Measurements from ENCODE around the gene SRF. TPM values are rescaled to one million over a fixed set of nuclear protein-coding genes. Genes with fewer than 3 reads are reported as not detected.

Gene SRF
- total RNA-seq, 1 donor from 2014 or later, result 31.3 TPM

GRCh38 chr6:43125119-43125518 lies 46.0 kb upstream of the SRF start:
- peaks cover 9% of the 10 kb centered on the region for H3K27me3 Mint-ChIP-seq (ENCODE audit: unreplicated experiment)
- no peak for DNase-seq (ENCODE audit: low spot score)
- no peak for TF ChIP-seq CTCF (IDR thresholded peaks at IDR 0.05; ENCODE audit: unreplicated experiment)
- H3K9me3 Mint-ChIP-seq (ENCODE audit: unreplicated experiment), result no peaks in the 10 kb centered on the region
- no peak overlapping the region for H3K27ac Mint-ChIP-seq (ENCODE audit: unreplicated experiment)
- peaks cover 12% of the 10 kb centered on the region for H3K4me1 Mint-ChIP-seq (ENCODE audit: unreplicated experiment)
- H3K36me3 Mint-ChIP-seq (ENCODE audit: low read depth, unreplicated experiment), result peaks cover 7% of the 10 kb centered on the region
- no peak overlapping the region for H3K4me3 Mint-ChIP-seq (ENCODE audit: unreplicated experiment)

GRCh38 chr6:43125555-43125954 lies 45.5 kb upstream of the SRF start:
- H3K27ac Mint-ChIP-seq (ENCODE audit: unreplicated experiment), result no peak overlapping the region
- no peak for DNase-seq (ENCODE audit: low spot score)
- no peak overlapping the region for H3K4me3 Mint-ChIP-seq (ENCODE audit: unreplicated experiment)
- no peak for TF ChIP-seq CTCF (IDR thresholded peaks at IDR 0.05; ENCODE audit: unreplicated experiment)
- H3K4me1 Mint-ChIP-seq (ENCODE audit: unreplicated experiment), result peaks cover 12% of the 10 kb centered on the region
- peaks cover 8% of the 10 kb centered on the region for H3K36me3 Mint-ChIP-seq (ENCODE audit: low read depth, unreplicated experiment)
- no peaks in the 10 kb centered on the region for H3K9me3 Mint-ChIP-seq (ENCODE audit: unreplicated experiment)
- H3K27me3 Mint-ChIP-seq (ENCODE audit: unreplicated experiment), result peaks cover 9% of the 10 kb centered on the region

- H3K9me3 Mint-ChIP-seq (ENCODE audit: unreplicated experiment), result no peaks in the 10 kb centered on the region
- TF ChIP-seq CTCF (IDR thresholded peaks at IDR 0.05; ENCODE audit: unreplicated experiment), result no peak
- no peak for DNase-seq (ENCODE audit: low spot score)
- H3K4me3 Mint-ChIP-seq (ENCODE audit: unreplicated experiment), result no peak overlapping the region
- peaks cover 11% of the 10 kb centered on the region for H3K27me3 Mint-ChIP-seq (ENCODE audit: unreplicated experiment)
- H3K36me3 Mint-ChIP-seq (ENCODE audit: low read depth, unreplicated experiment), result peaks cover 18% of the 10 kb centered on the region
- H3K4me1 Mint-ChIP-seq (ENCODE audit: unreplicated experiment), result peaks cover 12% of the 10 kb centered on the region
- H3K27ac Mint-ChIP-seq (ENCODE audit: unreplicated experiment), result peak overlapping the region; percentile 20
Measured at GRCh38 chr6:43127180-43127579, 43.9 kb upstream of the SRF start.

- no peak overlapping the region for H3K27ac Mint-ChIP-seq (ENCODE audit: unreplicated experiment)
- H3K4me1 Mint-ChIP-seq (ENCODE audit: unreplicated experiment), result peaks cover 9% of the 10 kb centered on the region
Measured at GRCh38 chr6:43127877-43128276, 43.2 kb upstream of the SRF start.

GRCh38 chr6:43128926-43129325 lies 42.1 kb upstream of the SRF start:
- peaks cover 6% of the 10 kb centered on the region for H3K27me3 Mint-ChIP-seq (ENCODE audit: unreplicated experiment)
- peaks cover 5% of the 10 kb centered on the region for H3K4me1 Mint-ChIP-seq (ENCODE audit: unreplicated experiment)
- no peaks in the 10 kb centered on the region for H3K9me3 Mint-ChIP-seq (ENCODE audit: unreplicated experiment)
- H3K27ac Mint-ChIP-seq (ENCODE audit: unreplicated experiment), result no peak overlapping the region
- H3K4me3 Mint-ChIP-seq (ENCODE audit: unreplicated experiment), result no peak overlapping the region
- no peak for DNase-seq (ENCODE audit: low spot score)
- TF ChIP-seq CTCF (IDR thresholded peaks at IDR 0.05; ENCODE audit: unreplicated experiment), result no peak
- H3K36me3 Mint-ChIP-seq (ENCODE audit: low read depth, unreplicated experiment), result peaks cover 22% of the 10 kb centered on the region

More at GRCh38 chr6:43127877-43128276, 43.2 kb upstream of the SRF start:
- Mint-ChIP-seq H3K27me3 (ENCODE audit: unreplicated experiment) (peaks cover 8% of the 10 kb centered on the region), H3K36me3 (ENCODE audit: low read depth, unreplicated experiment) (peaks cover 19% of the 10 kb centered on the region), H3K9me3 (ENCODE audit: unreplicated experiment) (no peaks in the 10 kb centered on the region), H3K4me3 (ENCODE audit: unreplicated experiment) (no peak overlapping the region)
- DNase-seq (ENCODE audit: low spot score), result no peak
- no peak for TF ChIP-seq CTCF (IDR thresholded peaks at IDR 0.05; ENCODE audit: unreplicated experiment)

Data from endothelial cell (in vitro differentiated cells).